Endodermal cell (in vitro differentiated cells): ENCODE measurements around the gene SLC12A8. TPM values are rescaled to one million over a fixed set of nuclear protein-coding genes. Genes with fewer than 3 reads are reported as not detected.

Source experiments
- DNase-seq: peaks from one replicate; pipeline ENCODE4 v3.0.0-alpha.2; 2017
- H3K27ac ChIP-seq: 2 replicates; pipeline ENCODE4 v1.5.1; 2013; ENCODE audit warnings: mild to moderate bottlenecking, low read depth, low read length, moderate library complexity
- H3K27me3 ChIP-seq: 2 replicates; pipeline ENCODE4 v1.6.1; 2013; ENCODE audit warnings: mild to moderate bottlenecking, low read length, moderate library complexity; ENCODE audit not compliant: insufficient read depth, control insufficient read depth, poor library complexity, severe bottlenecking
- H3K36me3 ChIP-seq: 2 replicates; pipeline ENCODE4 v1.7.0; 2013; ENCODE audit warnings: mild to moderate bottlenecking, low read length, moderate library complexity; ENCODE audit not compliant: control insufficient read depth, insufficient read depth
- H3K4me1 ChIP-seq: one replicate; pipeline ENCODE4 v1.7.0; 2013; ENCODE audit warnings: low read length; ENCODE audit not compliant: control insufficient read depth, insufficient read depth
- H3K4me3 ChIP-seq: 2 replicates; pipeline ENCODE4 v1.5.1; 2013; ENCODE audit warnings: mild to moderate bottlenecking, low read length, moderate library complexity
- H3K9ac ChIP-seq: 2 replicates; pipeline ENCODE4 v1.6.1; 2013; ENCODE audit warnings: mild to moderate bottlenecking, low read length, moderate library complexity; ENCODE audit not compliant: poor library complexity, severe bottlenecking; ENCODE audit errors: extremely low read depth
- H3K9me3 ChIP-seq: 2 replicates; pipeline ENCODE4 v1.6.1; 2013; ENCODE audit warnings: mild to moderate bottlenecking, low read length, moderate library complexity; ENCODE audit not compliant: control insufficient read depth
- H3K27ac Mint-ChIP-seq: 2 replicates; pipeline ENCODE4 v1.8.0; 2020; ENCODE audit warnings: mixed read lengths
- H3K27me3 Mint-ChIP-seq: 2 replicates; pipeline ENCODE4 v1.8.0; 2021; ENCODE audit warnings: mild to moderate bottlenecking, mixed read lengths; ENCODE audit not compliant: insufficient read depth
- H3K36me3 Mint-ChIP-seq: 2 replicates; pipeline ENCODE4 v1.8.0; 2020; ENCODE audit warnings: low read depth, mixed read lengths
- H3K4me1 Mint-ChIP-seq: 2 replicates; pipeline ENCODE4 v1.8.0; 2020; ENCODE audit warnings: mixed read lengths
- H3K4me3 Mint-ChIP-seq: 2 replicates; pipeline ENCODE4 v1.8.0; 2020; ENCODE audit warnings: mild to moderate bottlenecking, moderate library complexity, mixed read lengths
- H3K9me3 Mint-ChIP-seq: 2 replicates; pipeline ENCODE4 v1.8.0; 2020; ENCODE audit warnings: mild to moderate bottlenecking, mixed read lengths
- WGBS, 2 experiments: methylation state at CpG; one replicate each; pipeline versions ENCODE4 v1.1.5 to v1.1.7; 2013; ENCODE audit warnings: missing lambda C conversion rate in 2 of 2, mixed read lengths in 1 of 2; ENCODE audit not compliant: insufficient coverage in 1 of 2, insufficient read length in 1 of 2; 5-methylcytosine and 5-hydroxymethylcytosine counted together
- total RNA-seq, 2 donors: library from RNA; stranded (reverse); fragmentation: NEBNext Ultra II Directional in 1 of 2; extraction: Animal tissue kit (Norgen Biotek cat#: 25700) in 1 of 2; gene quantifications; 2 replicates in 1 of 2; 3 replicates in 1 of 2; pipeline ENCODE4 v1.2.1, GENCODE V29; 2021
- TF ChIP-seq, protein P1 (sequence below): fragments of 200-600 bp; sonication (generic); conservative IDR thresholded peaks from 2 replicates; pipeline ENCODE4 v1.5.0; 2021; ENCODE audit warnings: antibody characterized with exemption, mild to moderate bottlenecking

The SLC12A8 gene
- total RNA-seq, 2 donors from 2014 or later = 17.3 to 18.6 TPM

- H3K27me3 ChIP-seq = no peaks in the 10 kb centered on the region
- DNase-seq = peak; percentile 76
- 55 to 62% methylated on average over 3 of the region's 3 CpGs for WGBS, 2 experiments
- H3K27me3 Mint-ChIP-seq = no peaks in the 10 kb centered on the region
- TF ChIP-seq, protein P1, sequence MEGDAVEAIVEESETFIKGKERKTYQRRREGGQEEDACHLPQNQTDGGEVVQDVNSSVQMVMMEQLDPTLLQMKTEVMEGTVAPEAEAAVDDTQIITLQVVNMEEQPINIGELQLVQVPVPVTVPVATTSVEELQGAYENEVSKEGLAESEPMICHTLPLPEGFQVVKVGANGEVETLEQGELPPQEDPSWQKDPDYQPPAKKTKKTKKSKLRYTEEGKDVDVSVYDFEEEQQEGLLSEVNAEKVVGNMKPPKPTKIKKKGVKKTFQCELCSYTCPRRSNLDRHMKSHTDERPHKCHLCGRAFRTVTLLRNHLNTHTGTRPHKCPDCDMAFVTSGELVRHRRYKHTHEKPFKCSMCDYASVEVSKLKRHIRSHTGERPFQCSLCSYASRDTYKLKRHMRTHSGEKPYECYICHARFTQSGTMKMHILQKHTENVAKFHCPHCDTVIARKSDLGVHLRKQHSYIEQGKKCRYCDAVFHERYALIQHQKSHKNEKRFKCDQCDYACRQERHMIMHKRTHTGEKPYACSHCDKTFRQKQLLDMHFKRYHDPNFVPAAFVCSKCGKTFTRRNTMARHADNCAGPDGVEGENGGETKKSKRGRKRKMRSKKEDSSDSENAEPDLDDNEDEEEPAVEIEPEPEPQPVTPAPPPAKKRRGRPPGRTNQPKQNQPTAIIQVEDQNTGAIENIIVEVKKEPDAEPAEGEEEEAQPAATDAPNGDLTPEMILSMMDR = no peak
- no peak overlapping the region for H3K27ac ChIP-seq
- H3K9me3 ChIP-seq = peaks cover 7% of the 10 kb centered on the region
- no peak overlapping the region for H3K4me3 ChIP-seq
- peaks cover 13% of the 10 kb centered on the region for H3K36me3 ChIP-seq
- H3K27ac Mint-ChIP-seq = no peak overlapping the region
- no peak overlapping the region for H3K9ac ChIP-seq
- no peak overlapping the region for H3K4me3 Mint-ChIP-seq
- H3K36me3 Mint-ChIP-seq = peaks cover 24% of the 10 kb centered on the region
- H3K4me1 ChIP-seq = no peaks in the 10 kb centered on the region
- H3K4me1 Mint-ChIP-seq = peaks cover 42% of the 10 kb centered on the region
- H3K9me3 Mint-ChIP-seq = no peaks in the 10 kb centered on the region
Measured at GRCh38 chr3:125190786-125191185, 21.8 kb downstream of the SLC12A8 start.

- no peaks in the 10 kb centered on the region for H3K27me3 ChIP-seq
- H3K4me1 ChIP-seq = no peaks in the 10 kb centered on the region
- Mint-ChIP-seq H3K9me3 (no peaks in the 10 kb centered on the region), H3K27ac (no peak overlapping the region), H3K36me3 (peaks cover 32% of the 10 kb centered on the region), H3K4me1 (peaks cover 32% of the 10 kb centered on the region), H3K27me3 (no peaks in the 10 kb centered on the region), H3K4me3 (no peak overlapping the region)
- H3K9ac ChIP-seq = no peak overlapping the region
- H3K27ac ChIP-seq = no peak overlapping the region
- no peak overlapping the region for H3K4me3 ChIP-seq
- TF ChIP-seq, protein P1 = no peak
- WGBS, 2 experiments = 84 to 93% methylated on average over 3 to 7 of the region's 7 CpGs
- peaks cover 7% of the 10 kb centered on the region for H3K9me3 ChIP-seq
- DNase-seq = peak; percentile 39
- peaks cover 13% of the 10 kb centered on the region for H3K36me3 ChIP-seq
Measured at GRCh38 chr3:125189378-125190165, 23.0 kb downstream of the SLC12A8 start.

GRCh38 chr3:125188955-125189354, 23.6 kb downstream of the SLC12A8 start:
- H3K27me3 Mint-ChIP-seq = no peaks in the 10 kb centered on the region
- Histone ChIP-seq H3K27me3 (no peaks in the 10 kb centered on the region), H3K27ac (no peak overlapping the region), H3K9me3 (peaks cover 7% of the 10 kb centered on the region), H3K4me3 (no peak overlapping the region), H3K9ac (no peak overlapping the region), H3K36me3 (peaks cover 13% of the 10 kb centered on the region), H3K4me1 (no peaks in the 10 kb centered on the region)
- DNase-seq = peak; percentile 19
- H3K27ac Mint-ChIP-seq = no peak overlapping the region
- WGBS, 2 experiments = 95 to 100% methylated on average over 2 of the region's 2 CpGs
- peaks cover 35% of the 10 kb centered on the region for H3K36me3 Mint-ChIP-seq
- H3K4me1 Mint-ChIP-seq = peaks cover 28% of the 10 kb centered on the region
- no peaks in the 10 kb centered on the region for H3K9me3 Mint-ChIP-seq
- TF ChIP-seq, protein P1 = no peak
- H3K4me3 Mint-ChIP-seq = no peak overlapping the region
